AG08396 (cell line): ENCODE data around the gene CLEC12A.
"Not testable (repeated sequence)": the region's sequence is repeated elsewhere in the genome, so short reads cannot be mapped to it uniquely, and the experiment has no call there.

Experiments used
- DNase-seq: peaks from one replicate; pipeline ENCODE4 v3.0.0; 2012; ENCODE audit warnings: low spot score, mixed read lengths

The CLEC12A gene

DNA sequence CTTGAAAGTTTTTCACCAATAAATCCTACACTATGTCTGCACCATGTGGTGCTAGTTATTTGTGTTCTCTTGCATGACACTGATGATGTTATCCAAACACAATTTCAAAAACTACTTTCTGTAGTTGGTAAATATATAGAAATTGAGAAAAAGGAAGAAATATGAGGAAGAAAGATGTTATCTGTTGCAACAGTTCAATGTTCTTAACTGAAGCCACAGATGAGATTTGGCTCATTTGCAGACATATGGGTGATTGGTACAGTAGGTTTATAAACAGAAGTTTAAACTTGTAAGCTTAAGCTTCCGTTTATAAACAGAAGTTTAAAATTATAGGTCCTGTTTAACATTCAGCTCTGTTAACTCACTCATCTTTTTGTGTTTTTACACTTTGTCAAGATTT lies at the start of gene CLEC12A:
Gene CLEC12A, plus strand, starts transcription at position 229 of the 400 bp plus-strand sequence. CDS start 188 bp downstream, outside the sequence.
- DNase-seq = no peak

DNA sequence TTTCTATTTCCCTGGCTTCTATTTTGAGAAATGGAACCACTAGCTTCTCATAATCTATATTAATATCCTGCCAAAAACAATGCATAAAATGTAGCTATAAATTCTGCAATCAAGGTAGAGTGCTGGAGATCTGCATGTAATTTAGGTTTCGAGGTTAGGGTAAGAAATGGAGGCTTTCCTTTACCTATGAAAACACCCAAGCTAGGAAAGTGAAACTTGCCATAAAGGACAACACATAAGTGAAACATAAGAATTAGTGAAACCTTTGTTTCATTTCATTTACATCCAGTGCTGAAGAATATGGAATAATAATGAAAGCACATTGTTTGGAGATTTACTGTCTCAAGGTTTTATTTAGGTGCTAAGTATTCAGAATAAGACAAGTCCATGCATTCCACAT lies 48.8 kb upstream of the CLEC12A start:
- DNase-seq = no peak

DNA sequence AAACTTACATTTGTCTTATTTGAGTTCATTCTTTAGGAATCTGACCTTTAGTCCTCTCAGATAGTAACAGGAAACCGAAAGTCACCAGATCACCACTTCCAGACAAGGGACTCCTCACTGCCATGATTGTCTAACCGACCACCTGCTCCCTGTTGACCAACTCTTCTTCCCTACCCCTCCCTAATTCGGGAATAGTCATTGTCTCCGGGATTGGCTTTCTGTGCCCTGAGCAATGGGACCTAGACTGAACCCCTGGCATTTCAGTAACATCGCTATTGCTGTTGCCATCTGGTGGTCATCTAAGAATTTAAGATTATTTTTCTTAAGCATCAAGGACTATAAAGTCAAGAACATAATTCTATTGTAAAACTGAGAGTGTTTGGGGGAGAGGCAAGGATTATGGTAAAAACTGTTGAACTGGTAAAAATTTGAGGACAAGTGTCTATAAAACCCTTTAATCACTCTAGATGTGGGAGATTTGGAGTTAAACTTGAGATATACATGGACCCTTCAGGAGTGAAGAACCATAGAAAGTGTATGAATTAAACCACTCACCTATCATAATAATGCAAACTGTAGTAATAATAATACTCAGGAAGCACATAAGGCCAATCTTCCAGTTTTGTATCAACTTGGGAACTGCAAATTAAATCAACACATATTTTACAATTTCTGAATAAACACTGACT lies 45.4 kb upstream of the CLEC12A start:
- DNase-seq = peak; percentile 27

DNA sequence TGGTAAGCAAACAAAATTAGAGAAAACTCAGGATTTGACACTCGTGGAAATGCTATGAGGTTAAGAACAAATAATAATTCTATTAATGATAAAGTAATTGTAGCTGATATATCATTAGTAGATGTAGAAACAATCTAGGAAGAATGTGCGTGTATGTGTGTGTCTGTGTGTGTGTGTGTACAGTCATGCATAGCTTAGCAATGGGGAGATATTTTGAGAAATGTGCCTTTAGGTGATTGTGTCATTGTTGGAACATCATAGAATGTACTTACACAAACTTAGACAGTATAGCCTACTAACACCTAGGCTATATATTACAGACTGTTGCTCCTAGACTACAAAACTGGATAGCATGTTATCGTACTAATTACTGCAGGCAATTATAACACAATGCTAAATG lies 44.3 kb upstream of the CLEC12A start:
- no peak for DNase-seq

DNA sequence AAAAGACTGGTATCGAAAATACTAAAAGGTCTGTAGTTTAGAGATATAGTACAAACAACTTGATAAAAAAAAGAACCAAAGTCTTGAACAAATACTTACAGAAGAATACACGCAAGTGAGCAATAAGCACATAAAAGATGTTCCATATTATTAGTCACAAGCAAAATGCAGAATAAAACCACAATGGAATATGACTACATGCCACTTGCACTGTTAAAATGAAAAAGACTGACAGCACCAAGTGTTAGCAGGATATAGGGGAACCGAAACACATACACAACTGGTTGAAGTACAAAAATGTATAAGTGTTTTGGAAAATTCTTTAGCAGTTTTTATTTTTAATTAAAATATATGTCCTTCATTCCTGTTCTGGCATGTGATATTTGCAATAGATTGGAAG lies 42.6 kb upstream of the CLEC12A start:
- no peak for DNase-seq

DNA sequence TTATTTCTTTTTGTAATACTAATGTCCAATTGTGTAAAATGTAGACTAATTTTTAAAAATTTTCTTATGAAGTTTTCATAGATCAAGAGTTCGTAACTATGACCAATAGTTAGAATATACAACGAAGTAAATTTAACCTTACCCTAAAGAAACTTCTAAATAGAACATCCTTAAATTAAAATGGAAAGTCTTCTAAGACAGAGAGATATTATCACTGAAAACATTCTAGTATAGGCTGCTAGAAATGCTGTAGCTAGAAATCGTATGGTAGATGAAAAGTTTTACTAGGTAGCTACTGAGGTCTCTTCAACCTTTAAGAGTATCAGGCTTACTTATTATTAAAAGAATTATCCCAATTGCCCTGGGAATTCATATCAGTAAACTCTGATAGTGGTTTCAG lies 40.0 kb upstream of the CLEC12A start:
- no peak for DNase-seq

DNA sequence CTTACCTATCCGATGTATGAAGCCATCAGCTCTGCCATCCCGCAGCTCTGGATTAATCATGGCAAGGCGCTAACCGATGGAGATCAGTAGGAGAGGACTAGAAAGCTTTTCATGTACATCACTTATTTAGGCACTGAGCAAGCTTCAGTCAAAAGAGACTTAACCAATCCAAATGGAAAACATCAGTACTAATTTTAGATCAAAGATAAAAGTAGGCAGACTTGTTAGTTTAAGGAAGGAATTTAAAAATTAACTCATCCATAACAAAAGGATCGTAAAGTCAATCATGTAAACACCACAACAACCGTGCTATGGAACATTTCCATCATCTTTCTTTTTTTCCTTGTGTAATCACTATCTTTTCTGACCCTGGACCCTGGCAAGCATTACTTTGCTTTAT lies 38.9 kb upstream of the CLEC12A start, which contains the start of gene CLEC2A:
Gene CLEC2A, minus strand, starts transcription at position 101 of the 400 bp plus-strand sequence. Its CDS starts 41 bp downstream, at position 60.
- no peak for DNase-seq

DNA sequence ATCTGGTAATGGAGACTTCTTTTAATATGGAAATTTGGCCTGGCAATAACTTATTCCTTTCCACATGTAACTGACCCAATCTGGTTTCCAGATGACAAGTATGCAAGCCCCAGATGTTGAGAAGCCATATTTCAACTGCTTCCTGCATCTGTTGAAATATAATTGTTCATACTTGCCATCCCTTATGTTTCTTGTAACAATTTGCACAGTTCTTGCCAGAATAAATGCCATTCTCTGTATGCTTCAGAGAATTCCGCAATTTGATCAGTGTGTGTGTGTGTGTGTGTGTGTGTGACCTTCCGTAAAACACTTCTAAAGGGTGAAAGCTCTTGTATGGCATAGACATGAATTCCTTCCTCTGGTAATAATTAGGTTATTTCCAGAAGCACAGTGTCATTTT lies 37.3 kb upstream of the CLEC12A start:
- DNase-seq = no peak

DNA sequence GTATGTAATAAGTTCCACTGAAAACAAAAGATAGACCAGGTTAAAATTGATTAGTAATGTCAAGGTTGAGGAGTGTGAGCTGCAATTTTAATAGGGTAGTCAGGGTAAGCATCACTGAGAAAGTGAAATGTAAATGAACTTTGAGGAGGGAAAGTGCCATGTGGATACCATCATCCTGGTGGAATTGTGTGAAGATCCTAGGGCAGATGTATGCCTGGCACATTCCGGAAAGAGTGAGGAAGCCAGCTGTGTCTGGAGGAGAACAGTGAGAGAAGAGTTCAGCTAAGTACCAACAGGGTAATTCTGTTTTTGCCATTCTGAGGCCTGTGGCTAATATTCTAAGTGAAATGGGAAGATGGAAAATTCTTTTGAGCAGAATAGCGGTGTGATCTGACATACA lies 36.2 kb upstream of the CLEC12A start:
- DNase-seq = no peak

DNA sequence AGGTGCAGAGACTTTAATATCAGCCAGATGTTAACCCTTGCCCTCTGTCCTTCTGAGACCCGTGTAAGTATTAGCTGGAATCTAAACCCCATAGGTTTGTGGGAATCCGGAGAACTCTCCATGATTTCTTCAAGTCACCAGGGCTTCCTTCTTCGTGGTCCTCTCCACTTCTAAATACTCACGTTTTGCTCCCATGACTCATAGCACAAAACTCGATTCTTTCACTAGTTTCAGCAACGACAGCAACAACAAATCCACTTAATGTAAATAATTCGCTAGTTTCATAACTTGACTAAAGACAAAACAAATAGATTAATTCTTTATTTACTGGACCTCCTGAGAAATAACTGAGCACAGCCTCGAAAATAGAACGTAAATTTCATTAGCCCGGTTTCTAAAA lies 34.6 kb upstream of the CLEC12A start:
- DNase-seq = peak; percentile 7

DNA sequence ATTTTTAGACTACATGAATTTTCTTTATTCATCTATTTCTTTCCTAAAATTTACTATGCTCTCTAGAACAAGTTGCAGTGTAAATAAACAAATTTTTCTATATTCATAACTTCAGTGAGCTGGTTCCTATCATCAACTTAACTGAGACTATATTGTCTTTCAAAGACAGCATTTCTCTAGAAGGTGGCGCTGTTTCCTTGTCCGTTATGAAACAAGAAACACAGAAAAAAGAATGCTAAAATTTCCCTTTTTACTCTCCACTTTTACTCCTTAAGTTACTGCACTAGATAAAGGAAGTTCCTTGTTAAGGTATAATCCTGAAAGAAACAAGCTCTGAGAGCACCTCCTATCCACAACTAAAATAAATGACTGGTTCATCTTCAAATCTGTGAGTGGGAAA lies 30.8 kb upstream of the CLEC12A start:
- DNase-seq = no peak

DNA sequence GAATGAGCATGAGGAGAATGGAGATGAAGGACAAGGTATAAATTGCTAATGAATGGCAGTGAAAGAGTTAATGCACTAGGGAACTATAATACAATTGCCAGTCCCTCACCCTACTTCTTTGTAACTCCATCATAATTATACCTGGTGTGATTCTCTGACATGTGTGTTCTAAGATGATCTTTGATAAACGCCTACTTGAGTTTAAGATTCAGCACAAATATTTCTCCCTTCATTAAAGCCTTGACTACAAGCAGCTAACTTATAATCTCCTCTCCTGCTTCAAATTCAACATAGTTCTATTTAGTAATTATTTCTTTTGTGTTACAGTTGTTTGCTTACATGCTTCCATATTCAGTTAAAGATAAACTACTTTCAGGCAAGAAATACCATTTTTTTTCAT lies 29.4 kb upstream of the CLEC12A start:
- no peak for DNase-seq

DNA sequence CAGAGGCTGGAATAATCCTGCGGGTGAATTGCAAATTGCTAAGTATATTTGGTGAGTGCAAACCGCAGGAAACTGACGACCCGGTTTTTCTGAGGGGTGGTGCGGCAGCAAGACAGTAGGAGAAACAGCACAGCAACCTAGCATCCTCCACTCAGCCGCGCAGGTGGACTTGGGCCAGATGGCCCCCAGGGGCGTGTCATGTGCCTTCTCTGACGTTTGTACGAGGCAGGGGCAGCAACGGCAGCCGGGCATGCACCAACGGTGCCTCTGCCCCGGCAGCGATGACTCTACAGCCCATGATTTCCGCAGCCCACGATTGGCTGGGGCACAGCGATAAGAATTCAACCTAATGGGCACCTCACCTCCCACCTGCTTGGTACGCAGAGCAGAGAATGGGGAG lies 28.0 kb upstream of the CLEC12A start:
- DNase-seq = no peak

DNA sequence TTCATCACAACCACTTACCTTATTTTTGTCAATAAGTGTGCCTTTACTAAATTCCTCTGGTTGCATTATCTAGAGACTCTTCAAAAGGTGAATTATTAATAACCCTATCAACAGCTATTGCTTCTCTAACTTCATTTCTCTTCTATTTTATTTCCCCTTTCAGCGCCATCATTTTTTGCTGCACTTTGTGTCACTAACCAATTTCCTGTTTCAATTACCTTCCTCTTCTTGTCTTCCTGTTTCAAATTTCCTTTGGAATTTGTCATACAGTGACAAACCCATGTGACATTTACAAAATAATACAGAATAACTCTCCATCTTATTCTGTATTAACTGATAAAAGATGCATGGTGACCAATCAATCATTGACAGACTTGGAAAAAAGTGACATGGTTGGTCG lies 26.8 kb upstream of the CLEC12A start:
- DNase-seq = no peak

DNA sequence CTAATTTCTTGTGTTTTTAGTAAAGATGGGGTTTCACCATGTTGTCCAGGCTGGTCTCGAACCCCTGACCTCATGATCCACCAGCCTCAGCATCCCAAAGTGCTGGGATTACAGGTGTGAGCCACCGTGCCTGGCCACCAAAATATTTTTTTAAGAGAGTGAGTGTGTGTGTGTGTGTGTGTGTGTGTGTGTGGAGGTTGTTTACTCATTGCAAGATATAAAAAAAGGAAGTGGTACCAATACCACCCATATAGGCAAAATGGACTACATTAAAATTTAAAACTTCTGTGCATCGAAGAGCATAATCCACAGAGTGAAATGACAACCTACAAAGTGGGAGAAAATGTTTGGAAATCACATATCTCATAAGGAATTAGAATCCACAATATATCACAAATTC lies 23.5 kb upstream of the CLEC12A start:
- DNase-seq = no peak

DNA sequence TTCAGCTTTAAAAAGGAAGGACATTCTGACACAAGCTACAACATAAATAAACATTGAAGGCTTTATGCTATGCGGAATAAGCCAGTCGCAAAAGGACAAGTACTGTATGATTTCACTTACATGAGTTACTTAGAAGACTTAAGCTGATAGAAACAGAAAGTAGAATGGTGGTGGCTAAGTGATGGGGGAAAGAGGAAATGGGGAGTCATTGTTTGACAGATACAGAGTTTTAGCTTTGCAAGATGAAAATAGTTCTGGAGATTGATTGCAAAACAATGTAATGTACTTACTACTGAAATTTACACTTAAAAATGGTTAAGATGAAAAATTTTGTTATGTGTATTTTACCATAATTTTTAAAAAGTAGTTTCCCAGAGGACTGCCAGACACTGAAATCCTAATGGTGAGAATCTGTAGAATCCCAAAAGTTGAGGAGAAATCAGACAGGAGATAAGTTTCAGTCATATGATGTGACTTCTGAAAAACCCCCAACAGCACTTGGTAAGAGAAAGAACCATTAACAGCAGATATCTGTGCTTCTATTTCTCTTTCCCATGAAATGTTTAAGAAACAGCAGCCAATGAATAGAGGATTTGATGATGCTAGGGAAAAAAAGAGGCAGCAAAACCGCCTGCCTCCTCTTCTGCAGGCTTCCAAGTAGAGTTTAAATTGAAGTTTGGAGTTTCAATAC lies 22.5 kb upstream of the CLEC12A start:
- DNase-seq = no peak

DNA sequence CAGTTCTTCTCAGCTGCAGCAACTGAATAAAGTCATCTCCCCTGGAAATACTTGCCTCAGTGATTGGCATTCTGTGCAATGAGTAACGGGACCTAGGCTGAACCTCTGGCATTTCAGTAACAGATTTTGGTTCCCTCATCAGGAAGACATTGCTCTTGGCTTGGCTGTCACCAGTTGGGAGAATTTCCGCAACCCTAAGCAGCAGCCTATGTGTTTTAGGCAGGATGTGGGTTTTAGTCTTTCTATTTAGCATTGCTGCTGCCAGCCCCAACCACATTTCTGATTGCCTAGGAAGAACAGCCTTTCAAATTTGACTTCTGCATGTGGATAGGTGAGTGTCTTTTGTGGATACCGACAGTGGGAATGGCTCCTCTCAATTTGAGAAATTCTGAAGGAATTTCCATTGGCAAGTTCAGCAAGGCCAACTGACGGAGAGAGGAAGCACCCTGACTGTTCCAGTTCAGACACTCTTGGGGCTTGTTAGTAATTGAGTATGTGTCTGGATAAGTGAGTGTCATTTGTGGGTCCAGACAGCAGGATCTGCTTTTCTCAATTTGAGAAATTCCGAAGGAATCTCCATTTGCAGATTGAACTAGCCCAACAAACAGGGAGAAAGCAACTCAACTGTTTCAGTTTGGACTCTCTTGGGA lies 20.1 kb upstream of the CLEC12A start:
- no peak for DNase-seq

DNA sequence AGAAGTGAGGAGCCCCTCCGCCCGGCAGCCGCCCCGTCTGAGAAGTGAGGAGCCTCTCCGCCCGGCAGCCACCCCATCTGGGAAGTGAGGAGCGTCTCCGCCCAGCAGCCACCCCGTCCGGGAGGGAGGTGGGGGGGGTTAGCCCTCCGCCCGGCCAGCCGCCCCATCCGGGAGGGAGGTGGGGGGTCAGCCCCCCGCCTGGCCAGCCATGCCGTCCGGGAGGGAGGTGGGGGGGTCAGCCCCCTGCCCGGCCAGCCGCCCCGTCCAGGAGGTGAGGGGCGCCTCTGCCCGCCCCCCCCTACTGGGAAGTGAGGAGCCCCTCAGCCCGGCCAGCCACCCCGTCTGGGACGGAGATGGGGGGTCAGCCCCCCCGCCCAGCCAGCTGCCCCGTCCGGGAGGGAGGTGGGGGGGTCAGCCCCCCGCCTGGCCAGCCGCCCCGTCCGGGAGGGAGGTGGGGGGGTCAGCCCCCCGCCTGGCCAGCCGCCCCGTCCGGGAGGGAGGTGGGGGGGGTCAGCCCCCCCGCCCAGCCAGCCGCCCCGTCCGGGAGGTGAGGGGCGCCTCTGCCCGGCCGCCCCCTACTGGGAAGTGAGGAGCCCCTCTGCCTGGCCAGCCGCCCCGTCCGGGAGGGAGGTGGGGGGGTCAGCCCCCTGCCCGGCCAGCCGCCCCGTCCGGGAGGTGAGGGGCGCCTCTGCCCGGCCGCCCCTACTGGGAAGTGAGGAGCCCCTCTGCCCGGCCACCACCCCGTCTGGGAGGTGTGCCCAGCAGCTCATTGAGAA lies 18.1 kb upstream of the CLEC12A start:
- not testable (repeated sequence) for DNase-seq

DNA sequence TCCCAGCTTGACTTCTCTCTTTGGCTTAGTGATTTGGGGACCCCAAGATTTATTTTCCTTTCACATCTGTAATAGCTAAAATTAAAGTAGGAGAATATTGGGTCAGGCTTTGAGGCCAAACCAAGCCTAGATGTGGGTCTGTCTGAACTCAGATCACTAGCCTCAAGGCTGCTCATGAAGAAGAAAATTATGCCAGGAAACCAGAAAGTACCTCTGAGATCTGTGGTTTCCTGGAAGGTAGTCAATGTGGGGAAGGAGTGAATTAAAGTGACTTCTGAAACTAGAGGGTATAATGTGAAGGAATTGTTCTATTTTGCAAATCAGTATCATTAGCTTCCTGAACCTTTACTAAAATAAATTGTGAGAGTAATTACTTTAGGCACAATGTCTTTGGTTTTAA lies 13.4 kb upstream of the CLEC12A start:
- no peak for DNase-seq

DNA sequence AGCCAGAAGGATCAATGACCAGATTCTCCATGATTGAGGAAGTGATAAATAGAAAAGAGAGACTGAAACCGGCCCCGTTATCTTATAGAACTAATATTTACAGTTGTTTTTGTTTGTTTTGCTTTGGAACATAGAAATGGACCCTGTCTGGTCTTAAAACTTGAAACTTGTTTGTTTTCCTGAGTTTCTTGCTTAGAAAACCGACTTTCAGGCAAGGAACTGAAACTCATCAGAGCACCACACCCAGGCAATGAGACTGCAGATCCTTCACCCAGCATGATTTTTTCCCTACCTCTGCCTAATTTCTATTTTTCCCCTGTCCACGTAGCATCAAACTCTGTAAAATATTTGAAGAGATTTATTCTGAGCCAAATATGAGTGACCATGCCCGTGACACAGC lies 10.6 kb upstream of the CLEC12A start:
- no peak for DNase-seq

DNA sequence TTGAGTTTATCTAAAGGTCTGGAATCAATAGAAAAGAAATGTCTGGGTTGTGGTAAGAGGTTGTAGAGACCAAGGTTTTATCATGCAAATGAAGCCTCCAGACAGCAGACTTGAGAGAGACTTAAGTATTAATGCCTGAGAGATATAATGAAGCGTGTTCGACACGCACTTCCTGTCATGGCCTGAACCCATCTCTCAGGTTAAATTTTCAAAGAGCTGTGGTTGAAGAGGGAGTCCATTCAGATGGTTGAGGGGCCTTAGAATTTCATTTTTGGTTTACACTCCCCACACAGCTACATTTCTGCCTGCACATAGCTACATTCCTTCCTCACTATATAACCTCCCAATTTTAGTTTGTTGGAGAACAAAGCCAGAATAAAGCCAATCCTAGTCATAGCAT lies 10.1 kb upstream of the CLEC12A start:
- no peak for DNase-seq

DNA sequence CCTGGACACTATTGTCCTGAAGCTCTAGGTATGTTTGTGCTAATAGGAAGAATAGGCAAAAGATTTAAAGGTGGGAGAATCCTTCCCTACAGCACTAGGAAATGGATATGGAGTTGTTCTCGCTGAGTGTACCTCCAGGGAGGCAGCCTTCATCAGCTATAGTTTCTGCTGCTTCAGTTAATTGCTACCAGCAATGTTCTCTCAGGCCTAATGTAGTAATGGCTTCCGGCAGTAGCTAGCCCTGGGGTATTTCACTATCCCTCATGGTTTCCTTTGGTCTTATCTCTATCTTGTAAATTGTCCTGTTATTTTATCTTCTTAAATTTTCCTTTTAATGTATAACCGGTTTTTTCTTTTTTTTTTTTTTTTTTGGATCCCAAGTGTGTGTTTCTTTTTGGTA lies 9.3 kb upstream of the CLEC12A start:
- no peak for DNase-seq

DNA sequence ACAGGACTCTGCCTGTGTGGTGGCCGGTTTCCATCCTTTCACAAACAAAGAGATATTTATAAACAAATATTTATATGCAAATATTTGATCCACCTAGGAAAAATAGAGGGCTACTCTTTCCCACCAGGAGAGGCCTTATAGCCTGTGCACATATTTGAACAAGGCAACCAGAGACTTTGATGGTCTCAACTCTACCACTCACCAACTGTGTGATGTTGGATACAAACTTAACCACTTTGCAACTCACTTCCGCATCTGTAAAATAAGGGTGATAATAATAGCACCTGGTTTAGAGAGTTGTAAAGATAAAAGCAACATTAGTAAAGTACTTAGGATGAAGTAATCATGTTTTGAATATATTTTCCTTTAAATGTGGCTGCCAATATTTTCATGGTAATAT lies 1.5 kb upstream of the CLEC12A start:
- no peak for DNase-seq
